HEK293T (cell line): ENCODE data around the gene FOXP2.

Experiments used
- CTCF ChIA-PET: fragments of 350-600 bp; formaldehyde crosslinking; extraction: SDS; loops from one replicate; lab custom pipeline; 2021; ENCODE audit warnings: antibody characterized with exemption, inconsistent platforms; lab: Yijun Ruan, JAX
- POLR2A ChIA-PET: fragments of 350-600 bp; formaldehyde crosslinking; extraction: SDS; loops from one replicate; lab custom pipeline; 2020; ENCODE audit warnings: antibody characterized with exemption, inconsistent platforms; lab: Yijun Ruan, JAX
- DNase-seq: peaks from one replicate; pipeline ENCODE4 v3.0.0; 2012; ENCODE audit warnings: mixed read lengths; ENCODE audit errors: extremely low spot score
- ARNT ChIP-seq: fragments of 450-650 bp; IDR thresholded peaks from 2 replicates; pipeline ENCODE4 v1.6.1; 2017; ENCODE audit warnings: mild to moderate bottlenecking
- BHLHE40 ChIP-seq: fragments of 450-650 bp; IDR thresholded peaks from 2 replicates; pipeline ENCODE4 v1.6.1; 2016; ENCODE audit warnings: mild to moderate bottlenecking, moderate library complexity, borderline replicate concordance
- CTBP1 ChIP-seq: fragments of 450-650 bp; IDR thresholded peaks from 2 replicates; pipeline ENCODE4 v1.6.1; 2016; ENCODE audit warnings: borderline replicate concordance
- ELF4 ChIP-seq: fragments of 450-650 bp; IDR thresholded peaks from 2 replicates; pipeline ENCODE4 v1.6.1; 2017; ENCODE audit warnings: antibody characterized with exemption
- FOXA1 ChIP-seq: fragments of 450-650 bp; IDR thresholded peaks from 2 replicates; pipeline ENCODE4 v1.6.1; 2016; ENCODE audit warnings: mild to moderate bottlenecking
- FOXK2 ChIP-seq: fragments of 450-650 bp; IDR thresholded peaks from 2 replicates; pipeline ENCODE4 v1.6.1; 2016; ENCODE audit warnings: mild to moderate bottlenecking
- FOXM1 ChIP-seq: fragments of 450-650 bp; IDR thresholded peaks from 2 replicates; pipeline ENCODE4 v1.6.1; 2017; ENCODE audit warnings: mild to moderate bottlenecking, borderline replicate concordance
- HDGF ChIP-seq: fragments of 450-650 bp; IDR thresholded peaks from 2 replicates; pipeline ENCODE4 v1.6.1; 2017; ENCODE audit warnings: antibody characterized with exemption, borderline replicate concordance
- L3MBTL2 ChIP-seq: fragments of 450-650 bp; conservative IDR thresholded peaks from 2 replicates; pipeline ENCODE4 v1.6.1; 2016; ENCODE audit warnings: mild to moderate bottlenecking
- LEF1 ChIP-seq: fragments of 450-650 bp; IDR thresholded peaks from 2 replicates; pipeline ENCODE4 v1.6.1; 2017; ENCODE audit warnings: mild to moderate bottlenecking, borderline replicate concordance
- NFRKB ChIP-seq: fragments of 450-650 bp; IDR thresholded peaks from 2 replicates; pipeline ENCODE4 v1.6.1; 2016; ENCODE audit warnings: mild to moderate bottlenecking, moderate library complexity
- SP1 ChIP-seq: fragments of 450-650 bp; IDR thresholded peaks from 2 replicates; pipeline ENCODE4 v1.6.1; 2017
- SUZ12 ChIP-seq: fragments of 450-650 bp; IDR thresholded peaks from 2 replicates; pipeline ENCODE4 v1.6.1; 2016; ENCODE audit warnings: mild to moderate bottlenecking
- TARDBP ChIP-seq: fragments of 450-650 bp; IDR thresholded peaks from 2 replicates; pipeline ENCODE4 v1.6.1; 2016
- ZNF384 ChIP-seq: fragments of 450-650 bp; IDR thresholded peaks from 2 replicates; pipeline ENCODE4 v1.6.1; 2016
- TF ChIP-seq, protein P1 (sequence below): fragments of 450-650 bp; IDR thresholded peaks from 2 replicates; pipeline ENCODE4 v1.6.1; 2016

The FOXP2 gene

DNA sequence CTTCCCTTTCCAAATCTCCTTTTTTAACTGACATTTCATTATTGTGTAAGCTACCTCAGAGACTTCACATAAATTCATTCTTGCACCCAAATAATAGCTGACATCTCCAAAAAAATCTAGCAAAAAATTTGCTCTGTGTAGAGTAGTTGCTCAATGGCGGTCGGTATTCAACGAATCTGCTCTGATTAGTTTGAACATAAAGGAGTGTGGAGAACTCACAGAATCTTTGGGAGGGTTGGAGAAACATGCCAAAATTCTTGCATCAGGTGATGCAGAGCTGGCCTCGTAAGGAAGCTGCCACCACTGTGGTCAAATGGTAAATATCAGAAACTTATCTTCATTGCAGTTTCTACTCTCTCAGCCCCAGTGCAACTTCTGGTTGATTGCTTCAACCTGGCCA is 306.1 kb downstream of the FOXP2 start:
- CTCF ChIA-PET: no interaction called here
- POLR2A ChIA-PET: no interaction called here
- no peak for DNase-seq
- TF ChIP-seq SUZ12 (no peak), L3MBTL2 (no peak), ARNT (no peak), HDGF (no peak), FOXK2 (no peak), FOXM1 (no peak), BHLHE40 (no peak), CTBP1 (no peak), TARDBP (no peak), NFRKB (no peak), LEF1 (no peak), ZNF384 (no peak), ELF4 (no peak), FOXA1 (no peak), SP1 (no peak)
- TF ChIP-seq, protein P1, sequence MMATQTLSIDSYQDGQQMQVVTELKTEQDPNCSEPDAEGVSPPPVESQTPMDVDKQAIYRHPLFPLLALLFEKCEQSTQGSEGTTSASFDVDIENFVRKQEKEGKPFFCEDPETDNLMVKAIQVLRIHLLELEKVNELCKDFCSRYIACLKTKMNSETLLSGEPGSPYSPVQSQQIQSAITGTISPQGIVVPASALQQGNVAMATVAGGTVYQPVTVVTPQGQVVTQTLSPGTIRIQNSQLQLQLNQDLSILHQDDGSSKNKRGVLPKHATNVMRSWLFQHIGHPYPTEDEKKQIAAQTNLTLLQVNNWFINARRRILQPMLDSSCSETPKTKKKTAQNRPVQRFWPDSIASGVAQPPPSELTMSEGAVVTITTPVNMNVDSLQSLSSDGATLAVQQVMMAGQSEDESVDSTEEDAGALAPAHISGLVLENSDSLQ: no peak

DNA sequence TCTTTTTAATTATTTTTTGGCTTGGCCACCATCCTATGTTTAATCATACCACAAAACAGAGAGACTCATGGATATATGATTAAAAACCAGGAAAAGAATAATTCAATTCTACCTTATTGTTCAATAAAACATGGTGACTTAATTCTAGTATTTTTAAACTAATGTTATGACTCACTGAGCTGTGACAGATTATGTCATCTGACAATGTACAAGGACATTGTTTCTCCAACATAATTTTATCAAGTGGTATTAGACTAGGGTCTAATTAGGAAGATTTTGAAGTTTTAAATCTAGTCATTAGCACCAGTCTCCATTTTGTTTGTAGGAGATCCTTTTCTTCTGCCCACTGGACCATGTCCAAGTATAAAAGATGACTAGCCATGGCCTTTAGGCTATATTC is 307.9 kb downstream of the FOXP2 start:
- POLR2A ChIA-PET: no interaction called here
- CTCF ChIA-PET: no interaction called here

DNA sequence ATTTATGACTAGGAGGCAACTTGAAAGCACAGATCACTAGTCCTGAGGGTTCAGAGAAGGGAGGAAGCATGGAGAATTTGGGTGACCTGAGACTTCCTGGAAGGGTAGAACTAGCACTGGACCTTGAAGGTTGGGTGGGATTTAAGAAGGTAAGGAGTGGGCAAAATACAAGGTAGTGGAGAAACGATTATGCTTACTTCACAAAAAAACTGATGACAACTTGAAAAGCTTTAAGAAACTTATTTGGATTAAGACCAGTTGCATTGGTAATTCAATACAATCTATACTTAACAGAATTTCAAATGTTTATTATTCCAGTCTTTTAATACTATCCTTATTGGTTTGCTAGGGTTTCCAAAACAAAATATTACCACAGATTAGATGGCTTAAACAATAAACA is 308.7 kb downstream of the FOXP2 start:
- ChIA-PET CTCF (no interaction called here), POLR2A (no interaction called here)
- TF ChIP-seq L3MBTL2 (no peak), ARNT (no peak), BHLHE40 (no peak), FOXA1 (no peak), HDGF (no peak), FOXM1 (no peak), NFRKB (no peak)
- TF ChIP-seq, protein P1: no peak
- no peak for DNase-seq

More for the DNA sequence above, 307.9 kb downstream of the FOXP2 start:
- DNase-seq: no peak
- no peak for TF ChIP-seq FOXM1
- TF ChIP-seq L3MBTL2: no peak
- TF ChIP-seq TARDBP: no peak
- TF ChIP-seq NFRKB: no peak
- no peak for TF ChIP-seq ZNF384
- no peak for TF ChIP-seq SP1
- TF ChIP-seq, protein P1: no peak
- no peak for TF ChIP-seq ARNT
- TF ChIP-seq FOXK2: no peak
- no peak for TF ChIP-seq BHLHE40
- no peak for TF ChIP-seq LEF1
- no peak for TF ChIP-seq SUZ12
- TF ChIP-seq HDGF: no peak
- no peak for TF ChIP-seq FOXA1
- TF ChIP-seq ELF4: no peak
- no peak for TF ChIP-seq CTBP1

DNA sequence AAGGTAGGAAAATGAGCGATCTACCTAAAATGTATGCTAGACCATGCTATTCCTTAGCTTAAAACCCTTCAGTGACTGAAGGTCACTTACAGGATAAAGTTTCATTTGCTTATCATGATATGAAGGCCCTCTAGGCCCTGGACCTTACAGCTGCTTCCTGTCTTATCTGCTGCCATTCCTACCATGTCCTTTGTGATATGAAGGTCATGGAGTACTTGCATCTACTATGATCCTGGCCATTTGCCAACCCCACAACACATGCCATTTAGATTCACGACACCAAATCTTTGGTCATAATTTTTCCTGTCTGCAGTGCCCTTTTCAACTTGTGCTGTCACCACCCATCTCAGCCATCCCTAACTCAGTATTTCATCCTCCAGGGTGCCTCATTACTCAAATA is 325.5 kb downstream of the FOXP2 start:
- ChIA-PET POLR2A (no interaction called here), CTCF (no interaction called here)
- TF ChIP-seq LEF1 (no peak), ZNF384 (no peak), ELF4 (no peak), FOXM1 (no peak), HDGF (no peak), BHLHE40 (no peak), NFRKB (no peak), L3MBTL2 (no peak), ARNT (no peak), FOXA1 (no peak), FOXK2 (no peak), TARDBP (no peak), SUZ12 (no peak), SP1 (no peak), CTBP1 (no peak)
- TF ChIP-seq, protein P1: no peak
- DNase-seq: no peak

DNA sequence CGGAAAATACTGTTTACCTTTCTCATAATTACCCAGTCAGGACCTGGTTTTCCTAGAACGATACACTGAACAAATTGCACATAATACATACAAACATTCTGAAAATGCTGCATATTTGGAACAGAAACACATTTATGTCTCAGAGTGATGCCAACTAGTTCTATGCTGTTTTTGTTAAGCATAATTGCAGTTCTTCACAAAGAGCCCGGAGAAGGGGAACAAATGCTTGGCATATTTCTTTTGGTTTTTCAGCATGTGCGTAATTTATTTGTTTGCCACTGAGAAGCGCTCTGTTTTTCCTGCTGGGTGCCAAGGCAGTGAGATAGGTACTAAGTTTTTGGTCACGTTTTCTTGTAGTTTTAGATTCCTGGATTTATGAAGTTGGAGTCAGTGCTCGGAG is 326.3 kb downstream of the FOXP2 start:
- CTCF ChIA-PET: no interaction called here
- POLR2A ChIA-PET: no interaction called here
- TF ChIP-seq FOXK2 (no peak), SP1 (no peak), FOXM1 (no peak), BHLHE40 (no peak), FOXA1 (no peak), ARNT (no peak), NFRKB (no peak), SUZ12 (no peak)
- no peak for DNase-seq

DNA sequence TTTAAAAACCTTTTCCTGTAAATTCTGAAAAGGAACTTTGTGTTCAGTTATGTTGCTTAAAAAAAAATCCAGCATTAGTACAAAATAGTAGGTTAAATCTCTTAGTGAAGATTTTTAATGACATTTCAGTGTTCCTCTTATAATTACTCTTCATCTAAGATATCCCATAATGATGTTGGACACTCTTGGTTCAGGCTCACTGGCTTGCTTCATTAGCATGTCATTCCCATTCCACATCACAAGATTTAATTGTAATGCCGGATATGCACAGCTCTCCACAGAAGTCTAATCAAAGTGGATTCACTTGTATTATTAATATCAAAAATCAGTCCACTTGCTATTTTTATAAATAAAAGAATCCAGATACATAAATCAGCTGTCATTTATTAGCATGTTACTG is 327.3 kb downstream of the FOXP2 start:
- POLR2A ChIA-PET: no interaction called here

More for the DNA sequence above, 327.3 kb downstream of the FOXP2 start:
- CTCF ChIA-PET: no interaction called here
- no peak for DNase-seq
- TF ChIP-seq TARDBP: no peak
- TF ChIP-seq SP1: no peak
- TF ChIP-seq ZNF384: no peak
- TF ChIP-seq L3MBTL2: no peak
- TF ChIP-seq HDGF: no peak
- TF ChIP-seq, protein P1: no peak
- TF ChIP-seq ARNT: no peak
- no peak for TF ChIP-seq BHLHE40
- TF ChIP-seq LEF1: no peak
- no peak for TF ChIP-seq SUZ12
- TF ChIP-seq FOXK2: no peak
- no peak for TF ChIP-seq FOXA1
- TF ChIP-seq FOXM1: no peak
- no peak for TF ChIP-seq ELF4
- TF ChIP-seq CTBP1: no peak
- no peak for TF ChIP-seq NFRKB
